GM19239 (cell line): ENCODE results near the gene F10.
"Not testable (repeated sequence)": the region's sequence is repeated elsewhere in the genome, so short reads cannot be mapped to it uniquely, and the experiment has no call there.

Experiments
- DNase-seq: peaks from one replicate; pipeline ENCODE4 v3.0.0; 2011; ENCODE audit warnings: low spot score; ENCODE audit not compliant: insufficient read length
- FAIRE-seq: peaks from 2 replicates; lab custom pipeline; 2011; peaks lifted over from hg19 to GRCh38; lab: Jason Lieb, UNC

The F10 gene

DNA sequence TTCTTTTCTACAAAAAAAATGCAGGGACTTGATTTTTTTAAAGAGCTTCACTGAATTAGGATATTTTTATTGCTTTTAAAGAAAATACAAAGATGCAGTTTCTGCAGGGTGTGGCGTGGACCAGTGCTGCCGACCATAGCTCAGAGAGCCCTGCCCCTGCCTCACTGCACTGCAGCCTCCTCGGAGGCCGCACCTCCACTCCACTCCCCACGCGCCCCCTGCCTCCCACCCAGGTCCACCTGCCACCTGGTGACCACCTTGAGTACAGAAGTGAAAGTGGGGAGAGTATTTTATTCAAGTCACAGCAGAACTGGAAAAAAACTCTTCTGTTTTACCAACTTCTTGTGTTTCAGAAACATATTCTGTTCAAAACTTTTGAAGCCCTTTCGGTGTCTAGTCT is 24.9 kb upstream of the F10 start:
- no peak for FAIRE-seq
- no peak for DNase-seq

DNA sequence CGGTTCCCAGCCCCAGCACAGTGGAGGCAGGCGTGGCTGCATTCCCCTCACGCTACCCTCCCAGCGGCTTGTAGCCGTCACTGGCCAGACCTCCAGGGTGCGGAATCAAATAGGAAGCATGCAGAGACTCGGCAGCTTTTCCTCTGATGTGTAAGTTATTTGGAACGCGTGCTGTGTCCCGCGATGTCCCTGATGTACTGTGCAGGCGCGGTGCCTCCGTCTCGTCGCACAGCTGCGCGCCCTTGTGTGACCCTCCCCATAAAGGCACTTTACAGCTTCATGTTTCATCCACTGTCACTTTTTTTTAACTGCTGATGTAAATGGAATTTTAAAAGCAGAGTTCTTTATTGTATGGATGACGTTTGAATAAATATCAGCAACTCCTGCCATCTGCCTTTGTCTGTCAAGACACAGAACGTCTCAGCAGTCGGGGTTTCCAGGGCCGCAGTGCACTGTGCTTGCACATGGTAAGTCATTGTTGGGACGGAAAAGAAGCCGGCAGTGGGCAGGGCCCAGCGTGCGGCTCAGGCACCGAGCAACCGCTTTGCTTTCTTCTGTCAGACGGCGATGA is 24.4 kb upstream of the F10 start:
- FAIRE-seq (no peak), DNase-seq (no peak)

DNA sequence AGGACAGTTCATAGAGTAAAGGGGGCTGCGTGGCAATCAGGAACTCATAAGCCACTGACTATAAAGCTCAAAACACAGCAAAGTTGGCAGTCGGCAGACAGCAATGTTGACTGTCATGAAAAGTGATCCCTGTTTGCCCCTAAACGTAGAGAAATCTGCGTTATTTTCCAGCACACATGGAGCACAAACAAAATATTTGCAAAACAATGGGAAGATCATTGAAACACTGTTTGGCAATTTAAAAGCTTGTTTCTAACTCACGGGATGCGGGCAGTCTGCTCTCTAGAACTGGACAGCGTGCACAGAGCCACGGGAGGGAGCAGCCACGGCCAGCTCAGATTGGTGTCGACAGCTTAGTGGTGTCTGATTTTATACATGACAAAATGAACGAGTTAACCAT is 23.5 kb upstream of the F10 start:
- FAIRE-seq (no peak), DNase-seq (no peak)

DNA sequence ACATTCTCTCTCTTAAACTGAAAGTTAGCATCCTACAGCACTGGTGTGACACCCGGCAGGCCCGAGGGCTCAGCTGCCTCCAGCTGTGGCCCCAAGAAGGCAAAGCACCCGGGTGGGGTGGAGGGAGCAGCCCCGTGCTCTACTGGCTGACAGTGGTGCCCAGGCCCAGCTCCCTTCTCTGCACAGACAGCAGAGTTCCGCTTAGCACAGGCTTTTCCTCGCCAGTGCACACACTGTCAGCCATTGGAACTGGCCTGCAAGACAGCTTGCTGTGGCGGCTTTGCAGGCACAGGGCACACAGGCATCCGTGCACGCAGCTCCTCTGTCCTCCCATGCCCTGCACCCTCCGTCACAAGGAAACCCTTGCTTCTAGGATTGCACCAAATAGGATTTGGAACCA is 20.3 kb upstream of the F10 start:
- not testable (repeated sequence) for DNase-seq, FAIRE-seq

DNA sequence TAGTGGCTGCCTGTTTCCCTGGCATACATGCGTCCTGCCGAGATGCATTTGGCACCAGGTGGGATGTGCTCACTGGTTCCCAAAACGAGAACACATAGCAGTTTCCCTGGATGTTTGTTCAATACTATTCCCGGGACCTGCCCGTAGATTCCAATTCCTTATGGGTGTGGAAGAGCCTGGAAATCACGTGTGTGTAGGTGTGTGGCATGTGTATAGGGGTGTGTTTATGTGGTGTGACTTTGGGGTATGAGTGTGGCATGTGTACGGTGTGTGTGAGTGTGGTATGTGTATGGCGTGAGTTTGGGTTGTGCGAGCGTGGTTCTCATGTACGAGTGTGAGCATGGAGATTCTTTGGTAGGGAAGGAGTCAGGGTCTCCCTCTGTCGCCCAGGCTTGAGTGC is 19.9 kb upstream of the F10 start:
- no peak for FAIRE-seq

DNA sequence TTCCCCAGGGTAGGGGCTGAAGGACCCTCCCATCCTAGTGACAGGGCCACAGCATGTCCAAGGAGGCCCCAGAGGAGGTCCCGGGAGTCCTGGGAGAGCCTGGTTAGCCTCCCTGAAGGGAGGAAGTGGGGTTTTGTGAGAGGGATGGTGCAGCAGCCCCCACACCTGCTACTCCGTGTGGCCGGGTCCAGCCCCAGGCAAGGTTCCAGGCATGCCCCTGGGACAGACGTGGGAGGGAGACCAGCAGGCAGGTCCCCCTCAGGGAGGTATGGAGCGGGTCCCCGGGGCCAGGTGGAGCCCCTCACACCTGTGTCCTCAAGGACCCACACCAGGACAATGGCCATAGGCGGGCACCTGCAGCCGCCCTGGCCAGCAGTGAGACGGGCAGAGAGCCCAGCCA is 19.0 kb upstream of the F10 start:
- DNase-seq (no peak), FAIRE-seq (no peak)

More for the DNA sequence above, 19.9 kb upstream of the F10 start:
- DNase-seq = no peak

DNA sequence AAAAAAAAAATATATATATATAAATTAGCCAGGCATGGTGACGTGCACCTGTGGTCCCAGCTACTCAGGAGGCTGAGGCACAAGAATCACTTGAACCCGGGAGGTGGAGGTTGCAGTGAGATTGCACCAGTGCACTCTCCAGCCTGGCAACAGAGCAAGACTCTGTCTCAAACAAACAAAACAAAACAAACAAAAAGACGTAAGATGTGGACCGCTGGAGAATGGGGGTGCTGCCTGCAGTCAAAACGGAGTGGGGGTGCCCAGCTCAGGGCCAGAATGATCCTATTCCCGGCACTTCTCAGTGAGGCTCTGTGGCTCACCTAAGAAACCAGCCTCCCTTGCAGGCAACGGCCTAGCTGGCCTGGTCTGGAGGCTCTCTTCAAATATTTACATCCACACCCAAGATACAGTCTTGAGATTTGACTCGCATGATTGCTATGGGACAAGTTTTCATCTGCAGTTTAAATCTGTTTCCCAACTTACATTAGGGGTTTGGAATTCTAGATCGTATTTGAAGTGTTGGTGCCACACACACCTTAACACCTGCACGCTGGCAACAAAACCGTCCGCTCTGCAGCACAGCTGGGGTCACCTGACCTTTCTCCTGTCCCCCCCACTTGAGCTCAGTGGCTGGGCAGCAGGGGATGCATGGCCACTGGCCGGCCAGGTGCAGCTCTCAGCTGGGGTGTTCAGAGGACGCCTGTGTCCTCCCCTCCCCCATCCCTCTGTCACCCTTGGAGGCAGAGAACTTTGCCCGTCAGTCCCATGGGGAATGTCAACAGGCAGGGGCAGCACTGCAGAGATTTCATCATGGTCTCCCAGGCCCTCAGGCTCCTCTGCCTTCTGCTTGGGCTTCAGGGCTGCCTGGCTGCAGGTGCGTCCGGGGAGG is 17.3 kb upstream of the F10 start, which contains the start of gene F7:
Gene F7 (plus strand): TSS at position 760 of the 889 bp plus-strand sequence. CDS start 51 bp downstream, at position 811.
- DNase-seq = no peak
- FAIRE-seq = no peak

DNA sequence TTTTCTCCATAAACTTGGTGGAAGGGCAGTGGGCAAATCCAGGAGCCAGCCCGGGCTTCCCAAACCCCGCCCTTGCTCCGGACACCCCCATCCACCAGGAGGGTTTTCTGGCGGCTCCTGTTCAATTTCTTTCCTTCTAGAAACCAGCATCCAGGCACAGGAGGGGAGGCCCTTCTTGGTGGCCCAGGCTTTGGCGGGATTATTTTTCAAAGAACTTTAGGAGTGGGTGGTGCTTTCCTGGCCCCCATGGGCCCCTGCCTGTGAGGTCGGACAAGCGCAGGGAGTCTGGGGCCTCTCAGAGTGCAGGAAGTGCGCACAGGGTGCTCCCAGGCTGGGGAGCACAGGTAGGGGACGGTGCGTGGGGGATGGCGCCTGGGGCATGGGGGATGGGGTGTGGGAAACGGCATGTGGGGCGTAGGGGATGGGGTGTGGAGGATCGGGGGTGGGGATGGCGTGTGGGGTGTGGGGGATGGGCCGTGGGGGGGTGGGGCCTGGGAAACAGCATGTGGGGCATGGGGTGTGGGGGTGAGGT is 16.6 kb upstream of the F10 start:
- no peak for FAIRE-seq
- no peak for DNase-seq

DNA sequence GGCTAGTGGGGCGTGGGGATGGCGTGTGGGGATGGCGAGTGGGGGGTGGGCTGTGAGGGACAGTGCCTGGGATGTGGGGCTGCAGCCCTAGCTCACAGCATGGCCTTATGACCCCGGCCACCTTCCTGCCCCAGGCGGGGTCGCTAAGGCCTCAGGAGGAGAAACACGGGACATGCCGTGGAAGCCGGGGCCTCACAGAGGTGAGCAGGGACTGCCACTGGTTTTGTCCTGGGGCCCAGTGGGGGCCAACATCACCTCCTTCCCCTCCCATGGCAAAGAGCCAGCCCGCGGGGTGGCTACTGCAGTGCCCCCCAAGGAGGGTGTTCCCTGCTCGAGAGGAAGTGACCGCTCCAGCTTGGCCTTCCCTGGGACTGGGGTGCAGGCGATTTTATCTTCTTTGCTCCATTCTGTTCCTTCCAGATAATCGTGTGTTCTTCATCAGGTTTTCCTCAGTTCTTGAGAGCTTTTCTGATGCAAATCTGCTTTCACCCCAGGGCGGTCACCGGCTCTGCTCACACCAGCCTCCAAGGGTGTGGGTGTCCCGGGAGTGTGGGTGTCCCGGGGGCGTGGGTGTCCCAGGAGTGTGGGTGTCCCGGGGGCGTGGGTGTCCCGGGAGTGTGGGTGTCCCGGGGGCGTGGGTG is 15.8 kb upstream of the F10 start:
- DNase-seq (no peak), FAIRE-seq (no peak)

DNA sequence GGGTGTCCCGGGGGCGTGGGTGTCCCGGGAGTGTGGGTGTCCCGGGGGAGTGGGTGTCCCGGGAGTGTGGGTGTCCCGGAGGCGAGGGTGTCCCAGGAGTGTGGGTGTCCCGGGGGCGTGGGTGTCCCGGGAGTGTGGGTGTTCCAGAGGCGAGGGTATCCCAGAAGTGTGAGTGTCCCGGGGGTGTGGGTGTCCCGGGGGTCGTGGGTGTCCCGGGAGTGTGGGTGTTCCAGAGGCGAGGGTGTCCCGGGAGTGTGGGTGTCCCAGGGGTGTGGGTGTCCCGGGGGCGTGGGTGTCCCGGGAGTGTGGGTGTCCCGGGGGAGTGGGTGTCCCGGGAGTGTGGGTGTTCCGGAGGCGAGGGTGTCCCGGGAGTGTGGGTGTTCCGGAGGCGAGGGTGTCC is 14.1 kb upstream of the F10 start:
- not testable (repeated sequence) for FAIRE-seq, DNase-seq

DNA sequence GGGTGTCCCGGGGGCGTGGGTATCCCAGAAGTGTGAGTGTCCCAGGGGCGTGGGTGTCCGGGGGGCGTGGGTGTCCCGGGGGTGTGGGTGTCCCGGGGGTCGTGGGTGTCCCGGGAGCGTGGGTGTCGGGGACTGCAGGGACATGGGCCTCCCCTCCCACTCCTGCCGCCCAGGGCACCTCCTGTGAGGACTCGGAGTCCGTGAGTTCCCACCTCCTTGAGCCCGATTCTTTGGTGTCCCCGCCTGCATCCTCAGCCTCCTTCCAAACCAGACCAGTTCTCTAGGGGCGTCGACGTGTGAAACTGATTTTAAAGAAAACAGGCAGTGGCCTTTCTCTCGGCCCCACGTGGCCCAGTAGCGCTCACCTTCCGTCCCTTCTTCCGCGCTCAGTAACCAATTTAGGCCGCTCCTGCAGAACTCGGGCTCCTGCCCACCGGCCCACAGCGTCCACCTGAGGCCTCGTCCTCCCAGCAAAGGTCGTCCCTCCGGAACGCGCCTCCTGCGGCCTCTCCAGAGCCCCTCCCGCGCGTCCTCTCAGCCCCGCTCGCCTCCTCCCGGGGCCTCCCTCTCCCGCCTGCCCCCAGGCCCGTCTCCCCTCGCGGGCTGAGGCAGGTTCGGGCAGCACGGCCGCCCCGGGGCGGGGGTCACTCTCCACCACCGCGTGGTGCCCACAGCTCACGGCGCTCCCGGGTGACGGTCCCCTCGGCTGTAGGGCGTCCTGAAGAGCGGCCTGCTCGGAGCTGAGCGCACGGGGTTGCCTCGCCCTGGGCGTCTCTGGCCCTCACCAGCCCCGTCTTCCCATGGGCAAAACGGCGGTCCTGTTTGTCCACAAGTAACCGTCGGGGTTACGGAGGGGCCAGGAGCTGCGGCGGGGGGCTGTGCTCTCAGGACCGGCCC is 13.2 kb upstream of the F10 start:
- DNase-seq (no peak), FAIRE-seq (no peak)

DNA sequence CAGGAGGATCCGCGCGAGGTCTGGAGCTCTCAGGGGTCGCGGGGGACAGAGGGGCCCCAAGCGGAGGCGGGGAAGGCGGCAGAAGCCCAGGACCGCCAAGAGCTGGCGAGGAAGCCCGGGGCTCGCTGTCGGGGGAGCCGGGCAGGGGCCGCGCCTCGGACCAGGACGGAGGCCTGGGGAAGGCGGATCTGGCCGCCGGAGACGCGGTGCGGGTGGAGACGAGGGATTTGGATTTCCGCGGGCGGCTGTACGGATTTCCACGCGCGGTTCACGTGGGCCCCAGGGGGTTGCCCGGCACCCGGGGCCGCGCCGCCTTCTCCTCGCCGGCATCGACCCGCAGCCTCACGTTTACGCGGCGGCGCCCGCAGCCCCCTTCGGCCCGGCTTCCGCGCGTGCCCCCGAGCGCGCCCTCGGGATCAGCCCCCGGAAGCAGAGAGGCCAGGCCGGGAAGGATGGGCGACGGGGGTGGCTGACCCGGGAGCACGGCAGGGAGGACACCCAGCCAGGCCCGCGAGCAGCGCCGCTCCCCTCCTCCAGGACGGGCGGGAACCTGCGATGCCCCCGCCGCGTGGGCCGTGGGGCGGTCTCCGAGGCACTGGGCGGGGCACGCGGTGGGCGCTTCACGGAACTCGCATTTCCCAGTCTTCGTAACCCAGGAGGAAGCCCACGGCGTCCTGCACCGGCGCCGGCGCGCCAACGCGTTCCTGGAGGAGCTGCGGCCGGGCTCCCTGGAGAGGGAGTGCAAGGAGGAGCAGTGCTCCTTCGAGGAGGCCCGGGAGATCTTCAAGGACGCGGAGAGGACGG is 12.3 kb upstream of the F10 start:
- no peak for DNase-seq

DNA sequence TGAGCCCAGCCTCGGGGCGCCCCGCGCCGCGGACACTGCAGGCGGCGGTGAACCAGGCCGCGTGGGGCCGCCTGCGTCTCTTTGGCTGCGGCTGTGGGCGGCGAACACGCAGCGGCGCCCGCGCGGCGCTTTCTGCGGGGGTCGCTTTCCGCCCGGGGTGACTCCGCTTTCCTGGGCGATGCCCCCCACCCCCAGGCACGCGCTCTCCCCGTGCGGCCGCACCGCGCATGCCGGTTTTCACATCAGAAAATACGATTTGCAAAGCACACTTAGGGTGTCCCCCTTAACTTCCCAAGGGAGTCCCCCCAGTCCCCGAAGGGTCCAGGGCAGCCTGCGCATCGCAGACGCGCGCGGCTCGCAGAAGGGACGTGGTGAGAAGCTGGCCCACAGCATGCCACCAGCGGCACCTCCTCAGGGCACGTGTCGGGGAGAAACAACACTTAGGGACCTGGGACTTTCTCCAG is 11.7 kb upstream of the F10 start:
- DNase-seq = no peak
- no peak for FAIRE-seq

More for the DNA sequence above, 12.3 kb upstream of the F10 start:
- FAIRE-seq = no peak

DNA sequence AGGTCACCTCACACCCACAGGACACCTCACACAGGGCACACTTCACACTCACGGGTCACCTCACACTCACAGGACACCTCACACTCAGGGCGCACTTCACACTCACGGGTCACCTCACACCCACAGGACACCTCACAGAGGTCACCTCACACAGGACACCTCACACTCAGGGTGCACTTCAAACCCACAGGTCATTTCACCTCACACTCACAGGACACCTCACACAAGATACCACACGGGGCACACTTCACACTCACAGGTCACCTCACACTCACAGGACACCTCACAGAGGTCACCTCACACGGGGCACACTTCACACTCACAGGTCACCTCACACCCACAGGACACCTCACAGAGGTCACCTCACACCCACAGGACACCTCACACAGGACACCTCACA is 10.8 kb upstream of the F10 start:
- not testable (repeated sequence) for FAIRE-seq

DNA sequence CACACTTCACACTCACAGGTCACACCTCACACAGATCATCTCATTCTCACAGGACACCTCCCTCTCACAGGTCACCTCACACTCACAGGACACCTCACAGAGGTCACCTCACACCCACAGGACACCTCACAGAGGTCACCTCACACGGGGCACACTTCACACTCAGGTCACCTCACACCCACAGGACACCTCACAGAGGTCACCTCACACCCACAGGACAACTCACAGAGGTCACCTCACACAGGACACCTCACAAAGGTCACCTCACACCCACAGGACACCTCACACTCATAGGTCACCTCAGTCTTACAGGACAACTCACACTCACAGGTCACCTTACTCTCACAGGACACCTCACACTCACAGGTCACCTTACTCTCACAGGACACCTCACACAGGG is 10.1 kb upstream of the F10 start:
- DNase-seq, FAIRE-seq: not testable (repeated sequence)

More for the DNA sequence above, 10.8 kb upstream of the F10 start:
- not testable (repeated sequence) for DNase-seq

DNA sequence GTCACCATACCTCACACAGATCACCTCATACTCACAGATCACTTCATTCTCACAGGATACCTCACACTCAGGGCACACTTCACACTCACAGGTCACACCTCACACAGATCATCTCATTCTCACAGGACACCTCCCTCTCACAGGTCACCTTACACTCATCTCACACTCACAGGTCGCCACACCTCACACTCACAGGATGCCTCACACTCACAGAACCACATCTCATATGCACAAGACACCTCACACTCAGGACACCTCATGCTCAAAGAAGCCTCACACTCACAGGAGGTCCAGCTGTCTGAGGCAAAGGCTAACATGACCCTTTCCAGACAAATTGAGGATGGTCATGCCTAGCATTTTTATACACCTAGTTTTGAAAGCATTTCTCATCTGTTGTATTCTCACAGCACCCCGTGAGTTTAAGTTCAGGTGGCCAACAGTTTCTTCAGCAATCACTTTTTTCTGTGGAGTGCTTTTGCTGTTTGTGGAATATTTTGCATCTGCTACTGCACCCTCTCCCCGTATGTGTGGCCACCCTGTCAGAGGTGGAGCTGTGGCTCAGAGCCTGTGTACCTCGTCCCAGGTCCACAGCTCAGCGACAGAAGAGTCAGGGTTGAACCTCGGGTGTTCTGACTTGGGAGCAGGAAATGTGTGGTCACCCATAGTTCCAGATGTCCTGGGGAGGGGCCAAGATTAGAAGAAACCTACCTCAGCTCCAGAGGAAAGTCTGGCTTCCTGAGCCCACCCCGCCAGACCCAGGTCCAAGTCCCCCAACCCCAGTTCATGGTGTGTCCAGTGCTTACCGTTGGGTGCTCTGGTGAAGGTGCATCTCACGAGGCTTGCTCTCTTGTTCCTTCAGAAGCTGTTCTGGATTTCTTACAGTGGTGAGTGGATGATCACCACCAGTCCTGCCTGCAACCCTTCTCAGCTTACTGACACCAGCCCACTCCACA is 9.4 kb upstream of the F10 start:
- DNase-seq (no peak), FAIRE-seq (no peak)

DNA sequence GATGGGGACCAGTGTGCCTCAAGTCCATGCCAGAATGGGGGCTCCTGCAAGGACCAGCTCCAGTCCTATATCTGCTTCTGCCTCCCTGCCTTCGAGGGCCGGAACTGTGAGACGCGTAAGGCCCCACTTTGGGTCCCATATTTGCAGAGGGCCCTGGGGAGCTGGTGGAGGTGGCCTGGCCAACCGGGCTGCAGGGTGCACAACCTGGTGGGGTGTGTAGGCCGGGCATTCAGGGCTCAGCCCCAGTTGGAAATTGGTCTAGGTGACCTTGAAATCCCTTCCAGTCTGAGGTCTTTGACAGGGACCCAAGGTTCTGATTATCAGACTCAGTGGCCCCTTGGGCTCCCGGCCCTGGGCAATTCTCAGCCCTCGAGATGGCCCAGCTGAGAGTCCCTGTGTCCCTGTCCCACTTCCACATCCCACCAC is 8.7 kb upstream of the F10 start:
- FAIRE-seq (no peak), DNase-seq (no peak)
